OCI-LY3 (cell line): Measurements from ENCODE around the gene AATK.

Experiments
- CTCF ChIP-seq: fragments of 200-600, 300-600 bp; sonication (generic); IDR thresholded peaks from 2 replicates; pipeline ENCODE4 v1.5.1; 2014; ENCODE audit warnings: antibody characterized with exemption, low read length, low read depth
- EZH2phosphoT487 ChIP-seq: fragments of 200-600 bp; shearing (Covaris generic); IDR thresholded peaks from 2 replicates; pipeline ENCODE4 v1.6.1; 2018; ENCODE audit warnings: antibody characterized with exemption, mixed run types, low read depth

- TF ChIP-seq CTCF (no peak), EZH2phosphoT487 (no peak)
Observed at GRCh38 chr17:81132197-81132540, 33.9 kb downstream of the AATK start.
